ENCODE data around the gene GINS3.
"Not testable (repeated sequence)": the region's sequence is repeated elsewhere in the genome, so short reads cannot be mapped to it uniquely, and the experiment has no call there.

GINS3 gene

DNA sequence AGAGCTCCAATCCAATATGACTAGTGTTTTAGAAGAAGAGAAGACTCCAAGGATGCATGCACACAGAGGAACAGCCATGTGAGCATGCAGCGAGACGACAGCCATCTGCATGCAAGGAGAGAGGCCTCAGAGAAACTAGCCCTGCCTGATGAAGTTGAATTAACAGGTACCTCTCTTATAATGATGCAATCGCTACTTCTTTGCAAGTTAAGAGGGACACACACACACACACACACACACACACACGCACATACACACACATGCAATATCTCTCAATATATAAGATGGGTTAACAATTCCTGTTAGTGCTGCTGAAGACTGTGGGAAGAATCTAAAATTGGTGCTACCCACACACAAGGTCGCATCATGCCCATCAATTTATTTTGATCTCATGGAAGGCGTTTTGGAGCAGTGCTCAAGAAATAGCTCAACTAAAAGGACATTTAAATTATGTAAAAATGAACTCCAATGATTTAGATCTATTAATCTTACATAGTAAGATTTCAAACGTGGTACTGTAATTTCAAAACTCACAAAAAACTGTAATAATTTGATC, 7.0 kb upstream of the GINS3 start:
- Histone ChIP-seq H3K36me3 (ENCODE audit: control insufficient read depth, insufficient read depth, low read length) (no peaks in the 10 kb centered on the region), H3K27ac (ENCODE audit: insufficient read depth, low read depth, low read length, poor library complexity, severe bottlenecking) (no peak overlapping the region), H3K4me1 (ENCODE audit: control insufficient read depth, insufficient read depth, low read length) (no peaks in the 10 kb centered on the region), H3K9me3 (ENCODE audit: control insufficient read depth, low read length) (no peaks in the 10 kb centered on the region), H3K4me3 (ENCODE audit: insufficient read depth, low read depth, low read length) (no peak overlapping the region), H3K27me3 (ENCODE audit: control insufficient read depth, insufficient read depth, low read length, poor library complexity, severe bottlenecking) (peaks cover 18% of the 10 kb centered on the region)
- 88 to 90% methylated on average over 3 to 7 of the region's 7 CpGs for WGBS, 2 experiments

GRCh38 chr16:58389724-58390123, 2.5 kb upstream of the GINS3 start:
- Histone ChIP-seq H3K4me3 (ENCODE audit: insufficient read depth, low read depth, low read length) (no peak overlapping the region), H3K4me1 (ENCODE audit: control insufficient read depth, insufficient read depth, low read length) (no peaks in the 10 kb centered on the region), H3K9me3 (ENCODE audit: control insufficient read depth, low read length) (no peaks in the 10 kb centered on the region), H3K27me3 (ENCODE audit: control insufficient read depth, insufficient read depth, low read length, poor library complexity, severe bottlenecking) (peaks cover 32% of the 10 kb centered on the region), H3K27ac (ENCODE audit: insufficient read depth, low read depth, low read length, poor library complexity, severe bottlenecking) (no peak overlapping the region), H3K36me3 (ENCODE audit: control insufficient read depth, insufficient read depth, low read length) (no peaks in the 10 kb centered on the region)

GRCh38 chr16:58393138-58393504, 850 bp downstream of the GINS3 start:
- Histone ChIP-seq H3K27ac (ENCODE audit: insufficient read depth, low read depth, low read length, poor library complexity, severe bottlenecking) (no peak overlapping the region), H3K27me3 (ENCODE audit: control insufficient read depth, insufficient read depth, low read length, poor library complexity, severe bottlenecking) (peaks cover 32% of the 10 kb centered on the region), H3K36me3 (ENCODE audit: control insufficient read depth, insufficient read depth, low read length) (no peaks in the 10 kb centered on the region), H3K4me1 (ENCODE audit: control insufficient read depth, insufficient read depth, low read length) (no peaks in the 10 kb centered on the region), H3K4me3 (ENCODE audit: insufficient read depth, low read depth, low read length) (peak overlapping the region; percentile 99), H3K9me3 (ENCODE audit: control insufficient read depth, low read length) (no peaks in the 10 kb centered on the region)
- WGBS, 2 experiments = 82 to 83% methylated on average over 1 to 2 of the region's 2 CpGs

GRCh38 chr16:58396897-58397296, 4.6 kb downstream of the GINS3 start:
- not testable (repeated sequence) for H3K27ac ChIP-seq (ENCODE audit: insufficient read depth, low read depth, low read length, poor library complexity, severe bottlenecking); H3K4me1 ChIP-seq (ENCODE audit: control insufficient read depth, insufficient read depth, low read length); H3K36me3 ChIP-seq (ENCODE audit: control insufficient read depth, insufficient read depth, low read length); H3K4me3 ChIP-seq (ENCODE audit: insufficient read depth, low read depth, low read length); H3K9me3 ChIP-seq (ENCODE audit: control insufficient read depth, low read length); H3K27me3 ChIP-seq (ENCODE audit: control insufficient read depth, insufficient read depth, low read length, poor library complexity, severe bottlenecking)
- 95 to 96% methylated on average over 26 of the region's 26 CpGs for WGBS, 2 experiments

GRCh38 chr16:58399718-58400633, 7.7 kb downstream of the GINS3 start:
- Histone ChIP-seq H3K9me3 (ENCODE audit: control insufficient read depth, low read length) (no peaks in the 10 kb centered on the region), H3K4me1 (ENCODE audit: control insufficient read depth, insufficient read depth, low read length) (no peaks in the 10 kb centered on the region), H3K27ac (ENCODE audit: insufficient read depth, low read depth, low read length, poor library complexity, severe bottlenecking) (no peak overlapping the region), H3K4me3 (ENCODE audit: insufficient read depth, low read depth, low read length) (no peak overlapping the region), H3K27me3 (ENCODE audit: control insufficient read depth, insufficient read depth, low read length, poor library complexity, severe bottlenecking) (no peaks in the 10 kb centered on the region), H3K36me3 (ENCODE audit: control insufficient read depth, insufficient read depth, low read length) (no peaks in the 10 kb centered on the region)
- 92% methylated on average over 1 of the region's 1 CpG for WGBS, 2 experiments

DNA sequence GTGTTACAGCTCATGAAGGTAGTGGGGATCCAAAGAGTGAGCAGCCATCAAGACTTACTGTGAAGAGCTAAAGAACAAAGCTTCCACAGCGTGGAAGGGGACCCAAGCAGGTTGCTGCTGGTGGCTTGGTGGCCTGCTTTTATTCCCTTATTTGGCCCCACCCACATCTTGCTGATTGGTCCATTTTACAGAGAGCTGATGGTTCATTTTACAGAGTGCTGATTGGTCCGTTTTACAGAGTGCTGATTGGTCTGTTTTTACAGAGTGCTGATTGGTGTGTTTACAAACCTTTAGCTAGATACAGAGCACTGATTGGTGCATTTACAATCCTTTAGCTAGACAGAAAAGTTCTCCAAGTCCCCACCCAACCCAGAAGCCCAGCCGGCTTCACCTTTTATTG, 9.0 kb downstream of the GINS3 start:
- H3K27ac ChIP-seq (ENCODE audit: insufficient read depth, low read depth, low read length, poor library complexity, severe bottlenecking); H3K4me3 ChIP-seq (ENCODE audit: insufficient read depth, low read depth, low read length); H3K9me3 ChIP-seq (ENCODE audit: control insufficient read depth, low read length); H3K36me3 ChIP-seq (ENCODE audit: control insufficient read depth, insufficient read depth, low read length); H3K4me1 ChIP-seq (ENCODE audit: control insufficient read depth, insufficient read depth, low read length); H3K27me3 ChIP-seq (ENCODE audit: control insufficient read depth, insufficient read depth, low read length, poor library complexity, severe bottlenecking): not testable (repeated sequence)
- WGBS, 2 experiments = 95 to 97% methylated on average over 3 of the region's 3 CpGs

GRCh38 chr16:58402796-58403195, 10.5 kb downstream of the GINS3 start:
- H3K36me3 ChIP-seq (ENCODE audit: control insufficient read depth, insufficient read depth, low read length) = no peaks in the 10 kb centered on the region
- H3K4me1 ChIP-seq (ENCODE audit: control insufficient read depth, insufficient read depth, low read length) = no peaks in the 10 kb centered on the region
- 94 to 99% methylated on average over 7 of the region's 7 CpGs for WGBS, 2 experiments
- no peaks in the 10 kb centered on the region for H3K9me3 ChIP-seq (ENCODE audit: control insufficient read depth, low read length)
- no peak overlapping the region for H3K27ac ChIP-seq (ENCODE audit: insufficient read depth, low read depth, low read length, poor library complexity, severe bottlenecking)
- H3K4me3 ChIP-seq (ENCODE audit: insufficient read depth, low read depth, low read length) = no peak overlapping the region
- no peaks in the 10 kb centered on the region for H3K27me3 ChIP-seq (ENCODE audit: control insufficient read depth, insufficient read depth, low read length, poor library complexity, severe bottlenecking)

GRCh38 chr16:58409316-58409973, 17.2 kb downstream of the GINS3 start:
- no peak overlapping the region for H3K4me3 ChIP-seq (ENCODE audit: insufficient read depth, low read depth, low read length)
- no peaks in the 10 kb centered on the region for H3K27me3 ChIP-seq (ENCODE audit: control insufficient read depth, insufficient read depth, low read length, poor library complexity, severe bottlenecking)
- H3K4me1 ChIP-seq (ENCODE audit: control insufficient read depth, insufficient read depth, low read length) = no peaks in the 10 kb centered on the region
- no peaks in the 10 kb centered on the region for H3K36me3 ChIP-seq (ENCODE audit: control insufficient read depth, insufficient read depth, low read length)
- H3K27ac ChIP-seq (ENCODE audit: insufficient read depth, low read depth, low read length, poor library complexity, severe bottlenecking) = no peak overlapping the region
- WGBS, 2 experiments = 91 to 92% methylated on average over 6 of the region's 6 CpGs
- no peaks in the 10 kb centered on the region for H3K9me3 ChIP-seq (ENCODE audit: control insufficient read depth, low read length)

- H3K4me3 ChIP-seq (ENCODE audit: insufficient read depth, low read depth, low read length) = no peak overlapping the region
- no peaks in the 10 kb centered on the region for H3K9me3 ChIP-seq (ENCODE audit: control insufficient read depth, low read length)
- H3K27ac ChIP-seq (ENCODE audit: insufficient read depth, low read depth, low read length, poor library complexity, severe bottlenecking) = no peak overlapping the region
- H3K36me3 ChIP-seq (ENCODE audit: control insufficient read depth, insufficient read depth, low read length) = no peaks in the 10 kb centered on the region
- no peaks in the 10 kb centered on the region for H3K4me1 ChIP-seq (ENCODE audit: control insufficient read depth, insufficient read depth, low read length)
- H3K27me3 ChIP-seq (ENCODE audit: control insufficient read depth, insufficient read depth, low read length, poor library complexity, severe bottlenecking) = no peaks in the 10 kb centered on the region
- WGBS, 2 experiments = 93 to 100% methylated on average over 2 of the region's 2 CpGs
These were observed 19.1 kb downstream of the GINS3 start for GRCh38 chr16:58411336-58411735.

GRCh38 chr16:58411736-58412614, 19.7 kb downstream of the GINS3 start:
- Histone ChIP-seq H3K4me1 (ENCODE audit: control insufficient read depth, insufficient read depth, low read length) (no peaks in the 10 kb centered on the region), H3K27me3 (ENCODE audit: control insufficient read depth, insufficient read depth, low read length, poor library complexity, severe bottlenecking) (no peaks in the 10 kb centered on the region), H3K36me3 (ENCODE audit: control insufficient read depth, insufficient read depth, low read length) (no peaks in the 10 kb centered on the region), H3K27ac (ENCODE audit: insufficient read depth, low read depth, low read length, poor library complexity, severe bottlenecking) (no peak overlapping the region), H3K4me3 (ENCODE audit: insufficient read depth, low read depth, low read length) (no peak overlapping the region), H3K9me3 (ENCODE audit: control insufficient read depth, low read length) (no peaks in the 10 kb centered on the region)
- 91 to 93% methylated on average over 7 of the region's 7 CpGs for WGBS, 2 experiments

Data from ectodermal cell (in vitro differentiated cells).